Activated CD8-positive, alpha-beta T cell treated with anti-CD3 and anti-CD28 coated beads for 36 hours (primary cell): Measurements from ENCODE around the gene ETV6. TPM values are rescaled to one million over a fixed set of nuclear protein-coding genes. Genes with fewer than 3 reads are reported as not detected.

ENCODE experiments used
- ATAC-seq: fragments of 200-7000 bp; cut with Tn5 transposase; one replicate; pipeline ENCODE4 v1.10.0; 2021; ENCODE audit warnings: mild to moderate bottlenecking, moderate library complexity
- CTCF ChIA-PET: fragments of 350-600 bp; sonication (Branson Sonifier 250); formaldehyde crosslinking; loops from one replicate; lab custom pipeline; 2021; ENCODE audit warnings: antibody characterized with exemption; lab: Charles Lee
- POLR2A ChIA-PET: fragments of 350-600 bp; sonication (Branson Sonifier 250); formaldehyde crosslinking; loops from one replicate; lab custom pipeline; 2021; ENCODE audit warnings: antibody characterized with exemption; lab: Charles Lee
- DNase-seq: peaks from one replicate; pipeline ENCODE4 v3.0.0-alpha.2; 2020
- H3K27ac Mint-ChIP-seq: one replicate; pipeline ENCODE4 v1.8.0; 2021; ENCODE audit warnings: mild to moderate bottlenecking, mixed read lengths
- H3K27me3 Mint-ChIP-seq: one replicate; pipeline ENCODE4 v1.8.0; 2021; ENCODE audit warnings: mixed read lengths
- H3K36me3 Mint-ChIP-seq: one replicate; pipeline ENCODE4 v1.8.0; 2021; ENCODE audit warnings: low read depth, mixed read lengths
- H3K4me1 Mint-ChIP-seq: one replicate; pipeline ENCODE4 v1.8.0; 2021; ENCODE audit warnings: low read depth, mixed read lengths
- H3K4me3 Mint-ChIP-seq: one replicate; pipeline ENCODE4 v1.8.0; 2021; ENCODE audit warnings: mild to moderate bottlenecking, moderate library complexity, mixed read lengths
- H3K9me3 Mint-ChIP-seq: one replicate; pipeline ENCODE4 v1.8.0; 2021; ENCODE audit warnings: mixed read lengths
- intact Hi-C: fragments of 100-400 bp; cut with micrococcal nuclease; formaldehyde crosslinking; loops from one replicate; pipeline ENCODE4 v1.10.0; 2022
- total RNA-seq, 2 experiments: library from RNA; stranded (reverse); gene quantifications; one replicate each; pipeline ENCODE4 v1.2.3, GENCODE V29; 2021
- TF ChIP-seq, protein P1 (sequence below): fragments of 200-600 bp; IDR thresholded peaks from one replicate; pipeline ENCODE4 v1.8.0; 2022; ENCODE audit warnings: antibody characterized with exemption, mild to moderate bottlenecking

The ETV6 gene
- total RNA-seq, 2 experiments from 2014 or later, result 20.5 to 22.7 TPM

DNA sequence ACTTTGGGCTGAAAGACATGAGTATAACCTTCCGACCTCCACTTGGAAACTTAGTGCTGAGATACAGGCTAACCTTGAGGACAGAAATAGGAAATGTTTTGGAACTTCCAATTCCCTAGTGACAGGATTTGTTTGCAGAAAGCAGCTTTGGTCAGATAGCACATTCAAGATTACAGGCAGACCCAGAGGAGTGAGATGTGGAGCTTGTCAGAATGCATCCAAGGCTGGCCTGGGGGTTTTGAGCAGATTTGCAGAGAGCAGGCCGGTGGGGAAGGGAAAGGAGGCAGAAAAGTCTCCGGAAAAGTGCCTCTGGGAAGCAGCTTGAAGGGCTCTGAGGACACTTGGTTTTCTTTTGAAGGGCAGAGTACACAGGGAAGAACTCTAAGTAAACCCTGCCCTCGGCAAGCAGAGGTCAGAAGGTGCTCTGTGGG lies 180.3 kb downstream of the ETV6 start:
- intact Hi-C loops, result no loop called here
- Mint-ChIP-seq H3K4me1 (peaks cover 38% of the 10 kb centered on the region), H3K4me3 (no peak overlapping the region), H3K9me3 (no peaks in the 10 kb centered on the region), H3K27me3 (no peaks in the 10 kb centered on the region), H3K27ac (no peak overlapping the region), H3K36me3 (peaks cover 12% of the 10 kb centered on the region)
- TF ChIP-seq, protein P1, sequence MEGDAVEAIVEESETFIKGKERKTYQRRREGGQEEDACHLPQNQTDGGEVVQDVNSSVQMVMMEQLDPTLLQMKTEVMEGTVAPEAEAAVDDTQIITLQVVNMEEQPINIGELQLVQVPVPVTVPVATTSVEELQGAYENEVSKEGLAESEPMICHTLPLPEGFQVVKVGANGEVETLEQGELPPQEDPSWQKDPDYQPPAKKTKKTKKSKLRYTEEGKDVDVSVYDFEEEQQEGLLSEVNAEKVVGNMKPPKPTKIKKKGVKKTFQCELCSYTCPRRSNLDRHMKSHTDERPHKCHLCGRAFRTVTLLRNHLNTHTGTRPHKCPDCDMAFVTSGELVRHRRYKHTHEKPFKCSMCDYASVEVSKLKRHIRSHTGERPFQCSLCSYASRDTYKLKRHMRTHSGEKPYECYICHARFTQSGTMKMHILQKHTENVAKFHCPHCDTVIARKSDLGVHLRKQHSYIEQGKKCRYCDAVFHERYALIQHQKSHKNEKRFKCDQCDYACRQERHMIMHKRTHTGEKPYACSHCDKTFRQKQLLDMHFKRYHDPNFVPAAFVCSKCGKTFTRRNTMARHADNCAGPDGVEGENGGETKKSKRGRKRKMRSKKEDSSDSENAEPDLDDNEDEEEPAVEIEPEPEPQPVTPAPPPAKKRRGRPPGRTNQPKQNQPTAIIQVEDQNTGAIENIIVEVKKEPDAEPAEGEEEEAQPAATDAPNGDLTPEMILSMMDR, result no peak
- POLR2A ChIA-PET, result interaction anchor here (0.9 to 1.2 kb wide), 3 partner anchors 9 to 34 kb away, joined by 3 to 4 read pairs (median 3); no protein-coding TSS in a partner anchor
- DNase-seq (no peak), ATAC-seq (no peak)
- CTCF ChIA-PET, result interaction anchor here (1.4 to 2.2 kb wide), 3 partner anchors 17 to 203 kb away, joined by 3 to 5 read pairs (median 5); no protein-coding TSS in a partner anchor

DNA sequence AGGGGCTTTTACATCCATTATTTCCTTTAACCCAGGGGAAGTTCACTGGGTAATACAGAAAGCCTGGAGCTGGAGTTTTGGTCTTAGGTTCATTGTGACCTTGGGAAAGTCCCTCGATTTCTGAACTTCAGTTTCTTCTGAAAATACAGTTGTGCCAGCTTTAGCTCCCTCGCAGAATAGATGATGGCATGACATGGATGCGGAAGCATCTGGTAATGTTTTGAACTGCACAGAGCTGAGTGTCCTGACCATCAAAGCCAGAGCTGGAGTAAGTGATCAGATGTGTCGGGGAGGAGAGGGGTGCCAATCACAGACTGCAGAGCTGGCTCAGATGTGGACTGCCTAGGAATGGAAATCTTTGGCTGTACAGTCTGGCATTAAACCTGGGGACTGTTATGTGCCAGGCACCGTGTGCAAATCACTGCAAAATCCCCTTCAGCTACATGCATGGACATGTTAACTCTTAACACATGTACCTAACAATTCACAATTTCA lies 180.9 kb downstream of the ETV6 start:
- Mint-ChIP-seq H3K4me3 (no peak overlapping the region), H3K9me3 (no peaks in the 10 kb centered on the region), H3K27ac (no peak overlapping the region), H3K36me3 (peaks cover 9% of the 10 kb centered on the region), H3K4me1 (peaks cover 38% of the 10 kb centered on the region), H3K27me3 (no peaks in the 10 kb centered on the region)
- ATAC-seq (no peak), DNase-seq (no peak)
- ChIA-PET POLR2A (interaction anchor here (1.0 to 1.2 kb wide), 2 partner anchors 10 to 35 kb away, joined by 3 to 4 read pairs; no protein-coding TSS in a partner anchor), CTCF (interaction anchor here (1.0 to 2.2 kb wide), 4 partner anchors 18 to 202 kb away, joined by 3 to 5 read pairs (median 4); no protein-coding TSS in a partner anchor)
- intact Hi-C loops, result no loop called here
- TF ChIP-seq, protein P1, result no peak

DNA sequence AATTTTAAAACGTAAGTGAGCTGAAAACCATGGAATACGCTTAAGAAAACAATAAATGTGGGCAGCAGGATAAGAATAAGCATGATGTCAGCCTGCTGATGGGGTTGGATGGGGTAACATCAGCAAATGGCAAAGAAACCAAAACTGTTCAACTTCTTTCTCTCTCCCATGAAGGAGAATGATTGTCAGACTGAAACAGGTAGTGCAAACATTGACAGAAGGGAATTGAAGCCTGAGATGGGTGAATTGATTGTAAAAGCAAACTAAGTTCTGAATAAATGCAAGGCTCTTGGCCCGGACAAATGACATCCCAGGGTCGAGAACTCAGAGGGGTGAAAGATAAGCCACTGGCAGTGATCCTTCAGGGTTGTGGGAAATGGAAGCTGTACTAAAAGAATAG lies 182.6 kb downstream of the ETV6 start:
- Mint-ChIP-seq H3K4me3 (no peak overlapping the region), H3K27ac (no peak overlapping the region), H3K36me3 (peaks cover 2% of the 10 kb centered on the region), H3K9me3 (no peaks in the 10 kb centered on the region), H3K4me1 (peaks cover 45% of the 10 kb centered on the region), H3K27me3 (no peaks in the 10 kb centered on the region)
- ChIA-PET POLR2A (interaction anchor here (0.8 kb wide), 1 partner anchor 12 kb away, joined by 3 read pairs; no protein-coding TSS in a partner anchor), CTCF (interaction anchor here (1.1 kb wide), 1 partner anchor 69 kb away, joined by 3 read pairs; no protein-coding TSS in a partner anchor)
- intact Hi-C loops, result no loop called here
- no peak for ATAC-seq
- no peak for DNase-seq
- TF ChIP-seq, protein P1, result no peak

DNA sequence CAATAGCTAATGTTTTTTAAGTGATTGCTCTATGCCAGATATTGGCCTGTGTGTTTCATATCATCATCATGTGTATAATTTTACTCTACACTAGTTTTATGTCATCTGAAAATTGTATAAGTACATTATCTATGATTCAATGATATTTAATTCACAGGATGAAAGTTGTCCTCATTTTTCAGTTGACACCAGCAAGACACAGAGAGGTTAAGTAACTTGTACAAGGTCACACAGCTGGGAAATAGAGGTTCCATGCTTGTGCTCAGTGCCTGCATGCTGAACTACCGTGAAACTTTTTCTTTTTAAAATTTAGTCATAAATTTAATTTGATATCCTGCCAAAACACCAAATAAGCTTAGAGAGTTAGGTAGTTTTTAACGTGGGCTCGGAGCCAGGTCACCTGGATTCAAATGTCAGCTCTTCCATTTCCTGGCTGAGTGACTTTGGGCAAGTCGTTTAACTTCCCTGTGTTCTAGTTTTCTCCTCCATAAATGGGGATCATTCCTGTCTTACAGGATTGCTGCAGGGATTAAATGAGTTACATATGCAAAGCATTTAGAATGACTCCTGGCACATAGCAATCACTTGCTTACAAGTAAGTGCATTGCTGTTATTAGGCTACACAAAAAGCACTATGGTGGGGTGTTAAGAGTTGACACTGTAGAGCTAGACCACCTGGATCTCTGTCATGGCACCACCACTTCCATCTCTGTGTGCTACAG lies 183.9 kb downstream of the ETV6 start:
- H3K27ac Mint-ChIP-seq, result no peak overlapping the region
- no peaks in the 10 kb centered on the region for H3K9me3 Mint-ChIP-seq
- TF ChIP-seq, protein P1, result no peak
- H3K36me3 Mint-ChIP-seq, result peaks cover 2% of the 10 kb centered on the region
- POLR2A ChIA-PET, result interaction anchor here (1.0 kb wide), 1 partner anchor 53 kb away, joined by 3 read pairs; no protein-coding TSS in a partner anchor
- DNase-seq (no peak), ATAC-seq (no peak)
- CTCF ChIA-PET, result interaction anchor here (1.1 to 1.2 kb wide), 2 partner anchors 42 to 70 kb away, joined by 3 read pairs; no protein-coding TSS in a partner anchor
- intact Hi-C loops, result no loop called here
- no peak overlapping the region for H3K4me3 Mint-ChIP-seq
- no peaks in the 10 kb centered on the region for H3K27me3 Mint-ChIP-seq
- peaks cover 54% of the 10 kb centered on the region for H3K4me1 Mint-ChIP-seq
